Stimulated activated CD4-positive, alpha-beta T cell treated with anti-CD3 and anti-CD28 coated beads, Interleukin-15, amount 100 ng/mL, for 24 hours (primary cell): Measurements from ENCODE around the gene CACNA1E.

ENCODE experiments used
- DNase-seq: peaks from one replicate; pipeline ENCODE4 v3.0.0-alpha.2; 2020

The CACNA1E gene

GRCh38 chr1:181718034-181718433 lies 234.7 kb downstream of the CACNA1E start:
- DNase-seq: no peak

- DNase-seq: no peak
These were observed 243.1 kb downstream of the CACNA1E start for GRCh38 chr1:181726320-181727012.

- DNase-seq: no peak
These were observed 247.3 kb downstream of the CACNA1E start for GRCh38 chr1:181730606-181731005.

GRCh38 chr1:181732218-181732990 lies 249.1 kb downstream of the CACNA1E start:
- no peak for DNase-seq

GRCh38 chr1:181733486-181733885 lies 250.2 kb downstream of the CACNA1E start:
- DNase-seq: no peak

GRCh38 chr1:181737056-181737455 lies 253.7 kb downstream of the CACNA1E start:
- no peak for DNase-seq

GRCh38 chr1:181739214-181739613 lies 255.9 kb downstream of the CACNA1E start:
- no peak for DNase-seq

GRCh38 chr1:181742426-181742825 lies 259.1 kb downstream of the CACNA1E start:
- DNase-seq: no peak

- DNase-seq: no peak
These were observed 260.6 kb downstream of the CACNA1E start for GRCh38 chr1:181743878-181744312.

GRCh38 chr1:181746224-181746623 lies 262.9 kb downstream of the CACNA1E start:
- DNase-seq: no peak

GRCh38 chr1:181748013-181748412 lies 264.7 kb downstream of the CACNA1E start:
- no peak for DNase-seq

GRCh38 chr1:181754103-181754502 lies 270.8 kb downstream of the CACNA1E start:
- no peak for DNase-seq

- DNase-seq: no peak
These were observed 276.2 kb downstream of the CACNA1E start for GRCh38 chr1:181759481-181759880.

GRCh38 chr1:181763736-181764135 lies 280.4 kb downstream of the CACNA1E start:
- DNase-seq: no peak

- no peak for DNase-seq
These were observed 282.2 kb downstream of the CACNA1E start for GRCh38 chr1:181765451-181766026.

- DNase-seq: no peak
These were observed 283.8 kb downstream of the CACNA1E start for GRCh38 chr1:181767001-181767708.

GRCh38 chr1:181768211-181768929 lies 285.1 kb downstream of the CACNA1E start:
- no peak for DNase-seq

GRCh38 chr1:181768930-181769280 lies 285.6 kb downstream of the CACNA1E start:
- no peak for DNase-seq

- no peak for DNase-seq
These were observed 286.5 kb downstream of the CACNA1E start for GRCh38 chr1:181769846-181770245.

- no peak for DNase-seq
These were observed 289.4 kb downstream of the CACNA1E start for GRCh38 chr1:181772714-181773113.

GRCh38 chr1:181776044-181776443 lies 292.7 kb downstream of the CACNA1E start:
- no peak for DNase-seq

- no peak for DNase-seq
These were observed 294.0 kb downstream of the CACNA1E start for GRCh38 chr1:181777286-181777685.

GRCh38 chr1:181777812-181778211 lies 294.5 kb downstream of the CACNA1E start:
- DNase-seq: no peak
